Common myeloid progenitor, CD34-positive (primary cell): ENCODE measurements around the gene NOX5.

Experiments used
- CTCF ChIA-PET: fragments of 350-600 bp; sonication (Branson Sonifier 250); formaldehyde crosslinking; loops from one replicate; lab custom pipeline; 2021; ENCODE audit warnings: antibody characterized with exemption; lab: Charles Lee
- POLR2A ChIA-PET: fragments of 350-600 bp; sonication (Branson Sonifier 250); formaldehyde crosslinking; loops from one replicate; lab custom pipeline; 2021; ENCODE audit warnings: antibody characterized with exemption; lab: Charles Lee
- DNase-seq, 3 donors: peaks; one replicate each; pipeline versions ENCODE4 v3.0.0 to v3.0.0-alpha.2; 2013
- H3K27ac ChIP-seq, 2 experiments: 1 replicate in 1 of 2; 2 replicates in 1 of 2; pipeline ENCODE4 v1.7.0; 2013; ENCODE audit warnings: inconsistent platforms in 2 of 2, low read length in 2 of 2, mild to moderate bottlenecking in 2 of 2, low read depth in 1 of 2, moderate library complexity in 1 of 2; ENCODE audit not compliant: severe bottlenecking in 2 of 2, insufficient read depth in 1 of 2, poor library complexity in 1 of 2
- H3K27me3 ChIP-seq, 5 experiments: replicated peaks in 2 of 5; 1 replicate in 3 of 5; 2 replicates in 2 of 5; pipeline versions ENCODE4 v1.6.1 to v1.7.0; 2013; ENCODE audit warnings: low read length in 4 of 5, mild to moderate bottlenecking in 2 of 5, moderate library complexity in 2 of 5, inconsistent platforms in 1 of 5; ENCODE audit not compliant: insufficient read depth in 5 of 5, control insufficient read depth in 4 of 5
- H3K36me3 ChIP-seq, 4 experiments: 1 replicate in 2 of 4; 2 replicates in 2 of 4; pipeline versions ENCODE4 v1.6.1 to v1.7.0; 2013; ENCODE audit warnings: low read length in 3 of 4, control low read depth in 1 of 4, mild to moderate bottlenecking in 1 of 4; ENCODE audit not compliant: control insufficient read depth in 4 of 4, insufficient read depth in 4 of 4
- H3K4me1 ChIP-seq, 4 experiments: 1 replicate in 3 of 4; 2 replicates in 1 of 4; pipeline versions ENCODE4 v1.6.1 to v1.7.1; 2013; ENCODE audit warnings: low read length in 3 of 4, mild to moderate bottlenecking in 3 of 4, control low read depth in 1 of 4, inconsistent platforms in 1 of 4, moderate library complexity in 1 of 4; ENCODE audit not compliant: control insufficient read depth in 4 of 4, insufficient read depth in 4 of 4; ENCODE audit errors: control extremely low read depth in 1 of 4
- H3K4me3 ChIP-seq, 7 experiments: 1 replicate in 4 of 7; 2 replicates in 3 of 7; pipeline versions ENCODE4 v1.5.1 to v1.7.0; 2013; ENCODE audit warnings: mild to moderate bottlenecking in 7 of 7, low read length in 6 of 7, moderate library complexity in 6 of 7, inconsistent platforms in 2 of 7, low read depth in 2 of 7, control low read depth in 1 of 7; ENCODE audit not compliant: insufficient read depth in 4 of 7, control insufficient read depth in 1 of 7; ENCODE audit errors: extremely low read depth in 1 of 7
- H3K9me3 ChIP-seq, 5 experiments: 1 replicate in 4 of 5; 2 replicates in 1 of 5; pipeline versions ENCODE4 v1.6.1 to v1.7.1; 2013; ENCODE audit warnings: low read length in 4 of 5, mild to moderate bottlenecking in 2 of 5, inconsistent platforms in 1 of 5, low read depth in 1 of 5, moderate library complexity in 1 of 5; ENCODE audit not compliant: control insufficient read depth in 4 of 5, insufficient read depth in 2 of 5; ENCODE audit errors: control extremely low read depth in 1 of 5
- WGBS: methylation state at CpG from one replicate; pipeline ENCODE4 v1.1.5; 2013; ENCODE audit not compliant: insufficient coverage; 5-methylcytosine and 5-hydroxymethylcytosine counted together

The NOX5 gene

GRCh38 chr15:69032031-69032430 is 17.5 kb downstream of the NOX5 start:
- Histone ChIP-seq H3K36me3 (no peaks in the 10 kb centered on the region), H3K27me3 (peaks cover 0 to 5% (median 0%) of the 10 kb centered on the region in 5 experiments), H3K4me3 (peak overlapping the region in 5 of 7 experiments; percentile 53 to 80 (median 68)), H3K4me1 (peaks cover 0 to 9% (median 2%) of the 10 kb centered on the region in 4 experiments), H3K9me3 (no peaks in the 10 kb centered on the region), H3K27ac (no peak overlapping the region)
- ChIA-PET CTCF (interaction anchor here (0.6 to 1.4 kb wide), 6 partner anchors 9 to 473 kb away, joined by 3 to 8 read pairs (median 4); partner anchors contain the start of gene NOX5), POLR2A (interaction anchor here (0.6 kb wide), 1 partner anchor 1331 kb away, joined by 3 read pairs; no protein-coding TSS in a partner anchor)
- whole genome bisulfite sequencing, result 17% methylated on average over 1 of the region's 5 CpGs
- DNase-seq, result no peak

GRCh38 chr15:69032703-69033373 is 18.3 kb downstream of the NOX5 start:
- Histone ChIP-seq H3K27me3 (peaks cover 0 to 5% (median 0%) of the 10 kb centered on the region in 5 experiments), H3K27ac (no peak overlapping the region), H3K4me3 (no peak overlapping the region), H3K4me1 (peaks cover 0 to 9% (median 2%) of the 10 kb centered on the region in 4 experiments), H3K9me3 (no peaks in the 10 kb centered on the region), H3K36me3 (no peaks in the 10 kb centered on the region)
- POLR2A ChIA-PET, result no interaction called here
- 77% methylated on average over 40 of the region's 43 CpGs for whole genome bisulfite sequencing
- no peak for DNase-seq
- CTCF ChIA-PET, result interaction anchor here (1.2 to 2.2 kb wide), 3 partner anchors 14 to 26 kb away, joined by 3 to 8 read pairs (median 5); no protein-coding TSS in a partner anchor

- ChIA-PET POLR2A (no interaction called here), CTCF (interaction anchor here (0.9 to 2.2 kb wide), 5 partner anchors 12 to 423 kb away, joined by 3 to 8 read pairs (median 3); no protein-coding TSS in a partner anchor)
- Histone ChIP-seq H3K4me3 (no peak overlapping the region), H3K36me3 (no peaks in the 10 kb centered on the region), H3K4me1 (peaks cover 0 to 9% (median 2%) of the 10 kb centered on the region in 4 experiments), H3K9me3 (no peaks in the 10 kb centered on the region), H3K27ac (no peak overlapping the region), H3K27me3 (peaks cover 0 to 5% (median 0%) of the 10 kb centered on the region in 5 experiments)
- peak in 2 of 3 donors; percentile 26 to 32 for DNase-seq
- 50% methylated on average over 2 of the region's 4 CpGs for WGBS
Observed at GRCh38 chr15:69034352-69034751, 19.9 kb downstream of the NOX5 start.

GRCh38 chr15:69035205-69035917 is 20.9 kb downstream of the NOX5 start:
- H3K4me1 ChIP-seq, result peaks cover 0 to 9% (median 2%) of the 10 kb centered on the region in 4 experiments
- H3K36me3 ChIP-seq, result no peaks in the 10 kb centered on the region
- H3K4me3 ChIP-seq, result no peak overlapping the region
- no peak for DNase-seq
- peaks cover 0 to 5% (median 0%) of the 10 kb centered on the region in 5 experiments for H3K27me3 ChIP-seq
- H3K27ac ChIP-seq, result no peak overlapping the region
- WGBS, result 81% methylated on average over 16 of the region's 16 CpGs
- ChIA-PET CTCF (interaction anchor here (0.9 to 2.2 kb wide), 5 partner anchors 9 to 422 kb away, joined by 3 to 8 read pairs (median 3); no protein-coding TSS in a partner anchor), POLR2A (no interaction called here)
- no peaks in the 10 kb centered on the region for H3K9me3 ChIP-seq

GRCh38 chr15:69035918-69036258 is 21.4 kb downstream of the NOX5 start:
- CTCF ChIA-PET, result interaction anchor here (1.0 to 1.7 kb wide), 4 partner anchors 9 to 20 kb away, joined by 3 to 4 read pairs (median 3); no protein-coding TSS in a partner anchor
- Histone ChIP-seq H3K4me3 (no peak overlapping the region), H3K9me3 (no peaks in the 10 kb centered on the region), H3K4me1 (peaks cover 0 to 9% (median 2%) of the 10 kb centered on the region in 4 experiments), H3K27ac (no peak overlapping the region), H3K27me3 (peaks cover 0 to 5% (median 0%) of the 10 kb centered on the region in 5 experiments), H3K36me3 (no peaks in the 10 kb centered on the region)
- 80% methylated on average over 1 of the region's 1 CpG for WGBS
- POLR2A ChIA-PET, result no interaction called here
- no peak for DNase-seq

- Histone ChIP-seq H3K4me1 (peaks cover 0 to 3% (median 2%) of the 10 kb centered on the region in 4 experiments), H3K27me3 (peaks cover 0 to 3% (median 0%) of the 10 kb centered on the region in 5 experiments), H3K9me3 (no peaks in the 10 kb centered on the region), H3K4me3 (no peak overlapping the region), H3K36me3 (no peaks in the 10 kb centered on the region), H3K27ac (no peak overlapping the region)
- WGBS, result 100% methylated on average over 1 of the region's 5 CpGs
- ChIA-PET CTCF (interaction anchor here (0.8 to 1.7 kb wide), 4 partner anchors 8 to 19 kb away, joined by 3 to 4 read pairs (median 3); no protein-coding TSS in a partner anchor), POLR2A (no interaction called here)
- no peak for DNase-seq
Observed at GRCh38 chr15:69036826-69037225, 22.3 kb downstream of the NOX5 start.
